Panc1 (cell line): ENCODE data around the gene CFAP45. TPM values are rescaled to one million over a fixed set of nuclear protein-coding genes. Genes with fewer than 3 reads are reported as not detected.

Source experiments
- ATAC-seq: fragments of 200-7000 bp; cut with Tn5 transposase; 2 replicates; pipeline ENCODE4 v1.9.1; 2020; ENCODE audit warnings: mild to moderate bottlenecking, moderate library complexity
- BruUV-seq: library from RNA; stranded (reverse); fragments of 400-500 nt; replicated peaks from 2 replicates; lab custom pipeline; 2021; lab: Mats Ljungman, UMichigan
- CTCF ChIA-PET: fragments of 300-600 bp; sonication (Branson Sonifier 250); formaldehyde crosslinking; loops from one replicate; lab custom pipeline; 2022; ENCODE audit warnings: antibody characterized with exemption; lab: Charles Lee
- POLR2A ChIA-PET: fragments of 300-600 bp; sonication (Branson Sonifier 250); formaldehyde crosslinking; loops from one replicate; lab custom pipeline; 2022; ENCODE audit warnings: antibody characterized with exemption; lab: Charles Lee
- DNase-seq: peaks from one replicate; pipeline ENCODE4 v3.0.0-alpha.2; 2010; ENCODE audit warnings: low read depth, low spot score
- H3K27ac ChIP-seq: 2 replicates; pipeline ENCODE4 v1.5.1; 2011; ENCODE audit warnings: mild to moderate bottlenecking, low read length, inconsistent platforms
- H3K27me3 ChIP-seq: fragments of 200-500 bp; sonication (Bioruptor generic); 2 replicates; pipeline ENCODE4 v1.6.0; 2014; ENCODE audit warnings: low read length, inconsistent platforms; ENCODE audit not compliant: control insufficient read depth, insufficient read depth
- H3K36me3 ChIP-seq: fragments of 200-500 bp; sonication (Bioruptor generic); 2 replicates; pipeline ENCODE4 v1.5.1; 2014; ENCODE audit warnings: inconsistent platforms, mild to moderate bottlenecking, low read length, moderate library complexity; ENCODE audit not compliant: control insufficient read depth, insufficient read depth
- H3K4me1 ChIP-seq: 2 replicates; pipeline ENCODE4 v1.5.1; 2011; ENCODE audit warnings: inconsistent platforms, mild to moderate bottlenecking, low read length, moderate library complexity; ENCODE audit not compliant: control insufficient read depth, insufficient read depth
- H3K4me3 ChIP-seq, 2 experiments: 2 replicates each; pipeline ENCODE4 v1.5.1; 2011 to 2012; ENCODE audit warnings: low read depth in 2 of 2, low read length in 2 of 2, mild to moderate bottlenecking in 2 of 2, inconsistent platforms in 1 of 2, moderate library complexity in 1 of 2
- H3K9me3 ChIP-seq: fragments of 200-500 bp; sonication (Bioruptor generic); 2 replicates; pipeline ENCODE4 v1.5.1; 2014; ENCODE audit warnings: low read depth, mild to moderate bottlenecking, inconsistent platforms, low read length, moderate library complexity; ENCODE audit not compliant: control insufficient read depth, insufficient read depth
- CTCF ChIP-seq: fragments of 450-650 bp; IDR thresholded peaks from 2 replicates; pipeline ENCODE4 v1.5.1; 2017; ENCODE audit warnings: mild to moderate bottlenecking
- POLR2AphosphoS5 ChIP-seq: IDR thresholded peaks from 2 replicates; pipeline ENCODE4 v1.6.1; 2012; ENCODE audit warnings: mild to moderate bottlenecking, low read depth, low read length, moderate library complexity
- REST ChIP-seq, 2 experiments: IDR thresholded peaks; 2 replicates each; pipeline ENCODE4 v1.6.1; 2011 to 2012; ENCODE audit warnings: low read depth in 2 of 2, control low read depth in 1 of 2, low read length in 1 of 2, mild to moderate bottlenecking in 1 of 2, moderate library complexity in 1 of 2; ENCODE audit not compliant: insufficient read depth in 1 of 2
- SIN3A ChIP-seq: IDR thresholded peaks from 2 replicates; pipeline ENCODE4 v1.6.1; 2012; ENCODE audit warnings: low read depth, mild to moderate bottlenecking, low read length, moderate library complexity, borderline replicate concordance; ENCODE audit not compliant: insufficient read depth
- TCF7L2 ChIP-seq: IDR thresholded peaks from 2 replicates; pipeline ENCODE4 v1.6.1; 2011; ENCODE audit warnings: mild to moderate bottlenecking, low read depth, low read length, inconsistent platforms
- in situ Hi-C: cut with HindIII; loops from 2 replicates; pipeline ENCODE4 v1.10.0; 2016; ENCODE audit warnings: low sequenced_read_pairs, low pct_unique_long_range_greater_than_20kb
- intact Hi-C: fragments of 100-400 bp; cut with micrococcal nuclease; formaldehyde crosslinking; loops from one replicate; pipeline ENCODE4 v1.10.0; 2022; ENCODE audit not compliant: unreplicated experiment
- total RNA-seq: library from RNA; stranded (reverse); gene quantifications from one replicate; pipeline ENCODE4 v1.2.1, GENCODE V29; 2021; ENCODE audit not compliant: unreplicated experiment

CFAP45 gene
- total RNA-seq, 1 experiment from 2014 or later = 1.6 TPM

GRCh38 chr1:159869173-159869572 is 30.8 kb downstream of the CFAP45 start:
- H3K4me3 ChIP-seq = no peak overlapping the region
- TF ChIP-seq TCF7L2 (no peak), SIN3A (no peak), CTCF (no peak), REST (IDR thresholded peaks at IDR 0.05; ENCODE audit: insufficient read depth in 1 of 2, low read depth in 2 of 2, low read length in 1 of 2) (no peak), POLR2AphosphoS5 (no peak)
- no peaks in the 10 kb centered on the region for H3K4me1 ChIP-seq
- H3K36me3 ChIP-seq = no peaks in the 10 kb centered on the region
- H3K27me3 ChIP-seq = no peaks in the 10 kb centered on the region
- no peak for ATAC-seq
- no TSS peak for BruUV-seq
- no peak overlapping the region for H3K27ac ChIP-seq
- intact Hi-C loops = no loop called here
- CTCF ChIA-PET = no interaction called here
- in situ Hi-C loops = no loop called here
- H3K9me3 ChIP-seq = no peaks in the 10 kb centered on the region
- no peak for DNase-seq
- POLR2A ChIA-PET = interaction anchor here (0.6 kb wide), 1 partner anchor 12 kb away, joined by 3 read pairs; no protein-coding TSS in a partner anchor

GRCh38 chr1:159868766-159869165 is 31.2 kb downstream of the CFAP45 start:
- no peak for DNase-seq
- intact Hi-C loops = no loop called here
- Histone ChIP-seq H3K27ac (no peak overlapping the region), H3K4me1 (no peaks in the 10 kb centered on the region), H3K4me3 (no peak overlapping the region), H3K27me3 (no peaks in the 10 kb centered on the region), H3K36me3 (no peaks in the 10 kb centered on the region), H3K9me3 (no peaks in the 10 kb centered on the region)
- POLR2A ChIA-PET = interaction anchor here (0.6 kb wide), 1 partner anchor 12 kb away, joined by 3 read pairs; no protein-coding TSS in a partner anchor
- BruUV-seq = no TSS peak
- in situ Hi-C loops = no loop called here
- no peak for TF ChIP-seq CTCF
- no peak for TF ChIP-seq SIN3A
- no peak for TF ChIP-seq TCF7L2
- CTCF ChIA-PET = no interaction called here
- no peak for ATAC-seq

GRCh38 chr1:159867664-159868026 is 32.3 kb downstream of the CFAP45 start:
- intact Hi-C loops = no loop called here
- no peaks in the 10 kb centered on the region for H3K27me3 ChIP-seq
- H3K36me3 ChIP-seq = no peaks in the 10 kb centered on the region
- H3K9me3 ChIP-seq = no peaks in the 10 kb centered on the region
- ATAC-seq (no peak), DNase-seq (no peak)
- no peak for TF ChIP-seq SIN3A
- no peak for TF ChIP-seq TCF7L2
- TF ChIP-seq REST (IDR thresholded peaks at IDR 0.05; ENCODE audit: insufficient read depth in 1 of 2, low read depth in 2 of 2, low read length in 1 of 2) = no peak
- TF ChIP-seq CTCF = no peak
- TF ChIP-seq POLR2AphosphoS5 = no peak
- in situ Hi-C loops = no loop called here
- BruUV-seq = no TSS peak
- no peaks in the 10 kb centered on the region for H3K4me1 ChIP-seq
- CTCF ChIA-PET = no interaction called here
- POLR2A ChIA-PET = no interaction called here
- H3K4me3 ChIP-seq = no peak overlapping the region
- H3K27ac ChIP-seq = no peak overlapping the region
